HG03469 (cell line): ENCODE data around the gene SNX17.
"Not testable (repeated sequence)": the region's sequence is repeated elsewhere in the genome, so short reads cannot be mapped to it uniquely, and the experiment has no call there.

Source experiments
- ATAC-seq: cut with Tn5 transposase; IDR thresholded peaks from one replicate; pipeline ENCODE4 v1.9.1; 2021; ENCODE audit warnings: mild to moderate bottlenecking, moderate library complexity, moderate number of reproducible peaks; ENCODE audit not compliant: unreplicated experiment

SNX17 gene, protein sequence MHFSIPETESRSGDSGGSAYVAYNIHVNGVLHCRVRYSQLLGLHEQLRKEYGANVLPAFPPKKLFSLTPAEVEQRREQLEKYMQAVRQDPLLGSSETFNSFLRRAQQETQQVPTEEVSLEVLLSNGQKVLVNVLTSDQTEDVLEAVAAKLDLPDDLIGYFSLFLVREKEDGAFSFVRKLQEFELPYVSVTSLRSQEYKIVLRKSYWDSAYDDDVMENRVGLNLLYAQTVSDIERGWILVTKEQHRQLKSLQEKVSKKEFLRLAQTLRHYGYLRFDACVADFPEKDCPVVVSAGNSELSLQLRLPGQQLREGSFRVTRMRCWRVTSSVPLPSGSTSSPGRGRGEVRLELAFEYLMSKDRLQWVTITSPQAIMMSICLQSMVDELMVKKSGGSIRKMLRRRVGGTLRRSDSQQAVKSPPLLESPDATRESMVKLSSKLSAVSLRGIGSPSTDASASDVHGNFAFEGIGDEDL

DNA sequence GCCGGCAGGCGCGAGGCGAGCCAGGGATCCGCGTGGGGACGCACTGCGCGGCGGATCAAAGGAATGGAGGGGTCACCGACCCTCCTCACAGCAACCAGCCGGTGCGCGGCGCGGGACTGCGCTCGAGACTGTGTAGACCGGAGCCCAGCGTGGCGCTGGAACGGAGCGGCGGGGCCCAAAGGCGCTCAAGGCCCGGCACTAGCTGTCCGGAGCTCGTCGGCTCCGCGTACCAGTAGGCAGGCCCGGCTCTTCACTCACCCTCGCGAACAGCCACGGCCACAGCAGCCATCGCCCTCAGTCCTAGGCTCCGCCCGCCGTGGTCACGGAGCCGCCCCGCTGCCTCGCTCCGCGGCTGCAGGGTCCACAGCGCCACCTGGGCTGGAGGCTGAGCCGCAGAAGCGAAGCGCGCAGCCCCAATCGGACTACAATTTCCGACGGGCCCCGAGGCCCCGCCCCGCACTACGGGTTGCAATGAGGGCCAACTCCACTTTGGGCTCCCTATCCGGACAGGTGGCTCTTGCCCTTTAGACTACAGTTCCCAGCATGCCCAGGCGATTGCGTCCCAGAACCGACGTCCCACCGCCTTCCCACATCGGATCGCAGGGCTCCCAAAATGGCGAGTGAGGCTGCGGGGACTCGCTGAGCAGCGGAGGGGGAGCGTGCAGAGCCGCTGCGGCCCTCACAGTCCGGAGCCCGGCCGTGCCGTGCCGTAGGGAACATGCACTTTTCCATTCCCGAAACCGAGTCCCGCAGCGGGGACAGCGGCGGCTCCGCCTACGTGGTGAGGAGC is at the start of gene SNX17, which contains the start of gene EIF2B4:
TSS of gene SNX17 (plus strand) at position 591 of the 790 bp plus-strand sequence. CDS start at position 719, 128 bp downstream.
TSS of gene EIF2B4 (minus strand) at position 313 of the 790 bp plus-strand sequence. CDS start at position 289, 24 bp downstream.
- ATAC-seq = peak; percentile 72

DNA sequence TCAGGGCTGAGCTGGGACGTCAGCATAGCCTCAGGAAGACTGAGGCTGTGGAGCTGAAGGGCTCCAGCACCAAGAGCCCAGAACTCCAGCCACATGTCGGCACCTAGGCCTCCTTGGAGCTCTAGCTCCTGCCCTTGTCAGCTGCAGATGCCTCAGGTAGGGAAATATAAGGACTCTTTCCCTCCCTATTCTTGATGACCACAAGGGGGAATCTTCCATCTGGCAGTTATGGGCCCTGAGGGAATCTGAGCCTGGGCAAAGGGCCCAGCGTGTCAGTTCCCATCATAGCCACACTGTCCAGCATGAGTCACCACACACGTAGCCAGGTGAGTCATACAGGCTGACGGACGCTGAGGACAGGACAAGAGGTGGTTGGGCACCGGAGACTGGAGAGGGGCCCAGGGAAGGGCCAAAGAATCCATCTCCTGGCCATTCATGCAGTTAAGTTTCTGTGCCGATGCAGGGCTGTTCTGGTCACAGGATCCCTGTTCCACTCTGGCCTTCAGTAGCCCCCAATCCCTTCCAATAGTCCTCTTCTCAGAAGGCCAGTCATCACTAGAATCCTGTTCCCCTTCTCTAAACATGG is 49.4 kb upstream of the SNX17 start:
- ATAC-seq = no peak

DNA sequence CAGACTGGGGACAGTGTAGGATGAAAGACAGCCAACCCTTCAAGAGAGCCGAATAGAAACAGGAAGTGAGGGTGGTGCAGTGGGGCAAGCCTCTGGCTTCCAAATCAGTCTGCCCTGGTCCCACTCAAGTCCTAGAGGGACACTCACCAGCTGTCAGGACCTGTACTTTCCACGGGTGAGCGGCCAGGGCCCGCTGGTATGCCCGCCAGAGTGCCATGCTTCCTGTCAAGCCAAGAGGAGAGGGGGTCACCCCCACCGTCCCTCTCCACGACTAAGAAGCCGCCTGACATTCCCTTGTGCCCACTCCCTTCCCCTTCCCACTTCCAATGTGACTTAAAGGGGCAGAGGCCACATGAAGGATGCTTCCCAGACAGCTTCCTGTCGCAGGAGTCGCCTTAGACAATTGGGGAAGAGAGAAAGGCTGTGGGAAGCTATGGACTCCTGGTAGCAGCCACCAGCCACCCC is 48.1 kb upstream of the SNX17 start:
- ATAC-seq = no peak

DNA sequence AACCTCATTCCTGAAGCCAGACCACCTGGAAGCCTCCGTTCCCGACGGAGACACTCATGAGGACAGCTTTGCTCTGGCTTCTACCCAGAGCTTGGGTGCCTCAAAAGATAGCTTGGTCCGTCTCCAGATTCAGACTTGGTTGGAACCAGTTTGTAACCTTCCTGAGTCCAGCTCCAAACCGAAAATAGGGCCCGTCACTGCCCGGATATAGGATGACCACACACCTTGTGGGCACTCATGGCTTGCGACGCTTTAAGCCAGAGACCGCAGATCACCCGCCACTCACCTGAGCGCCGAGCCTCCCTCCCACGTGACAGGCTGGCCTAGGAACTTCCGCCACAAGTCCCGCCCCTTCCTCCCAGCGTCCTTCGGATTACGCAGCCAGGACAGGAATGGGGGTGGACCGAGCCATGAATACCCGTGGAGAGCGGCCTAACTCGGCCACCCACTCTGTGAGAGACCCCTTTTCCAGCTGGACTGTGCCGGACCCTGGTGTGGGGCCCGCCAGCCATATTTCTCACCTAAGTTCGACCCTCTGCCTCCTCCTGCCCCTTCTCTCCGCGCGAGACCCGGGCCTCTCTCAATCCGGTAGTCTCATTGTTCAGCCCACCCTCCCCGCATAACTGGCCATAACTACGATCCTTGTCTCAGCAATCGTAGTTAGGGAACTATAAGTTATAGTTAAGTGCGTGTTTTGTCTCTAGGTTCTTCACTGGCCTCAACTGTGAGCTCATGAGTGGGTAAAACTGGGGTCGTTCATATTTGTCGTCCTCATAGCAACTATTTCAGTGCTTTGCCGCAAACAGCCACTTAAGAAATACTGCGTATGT is 47.4 kb upstream of the SNX17 start, which contains the start of gene MPV17:
TSS of gene MPV17 (minus strand) at position 332 of the 830 bp plus-strand sequence. CDS start 580 bp downstream, outside the sequence.
- peak; percentile 72 for ATAC-seq

DNA sequence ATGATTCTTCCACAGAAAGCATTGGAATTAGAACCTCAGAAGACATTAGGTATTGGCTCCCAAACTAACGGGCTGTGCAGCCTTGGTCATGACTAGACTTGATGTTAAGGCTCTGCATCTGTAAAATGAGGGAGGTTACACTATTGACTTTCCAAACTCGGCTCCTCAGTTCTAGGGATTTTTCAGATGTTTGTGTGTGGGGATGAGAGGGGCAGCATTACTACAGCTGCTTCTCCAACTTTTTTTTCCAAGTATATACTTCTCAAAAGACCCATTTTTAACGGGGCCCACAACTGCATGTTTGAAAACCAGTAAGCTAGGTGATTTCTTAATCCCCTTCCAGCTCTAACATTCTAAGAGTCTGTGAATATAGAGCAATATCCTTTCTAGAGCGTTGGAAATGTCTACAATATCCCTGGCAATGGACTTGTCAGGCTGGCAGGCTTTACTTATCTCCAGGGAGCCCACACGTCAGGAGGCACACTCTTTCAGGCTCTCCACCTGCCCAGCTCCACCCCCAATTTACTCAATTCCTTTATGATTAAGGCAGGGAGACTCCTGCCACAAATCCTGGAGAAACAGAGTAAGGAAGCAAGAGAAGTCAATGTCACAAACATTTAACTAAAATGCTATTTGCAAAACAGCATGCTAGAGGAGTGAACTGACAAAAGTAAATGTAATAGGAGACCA is 46.7 kb upstream of the SNX17 start:
- no peak for ATAC-seq

DNA sequence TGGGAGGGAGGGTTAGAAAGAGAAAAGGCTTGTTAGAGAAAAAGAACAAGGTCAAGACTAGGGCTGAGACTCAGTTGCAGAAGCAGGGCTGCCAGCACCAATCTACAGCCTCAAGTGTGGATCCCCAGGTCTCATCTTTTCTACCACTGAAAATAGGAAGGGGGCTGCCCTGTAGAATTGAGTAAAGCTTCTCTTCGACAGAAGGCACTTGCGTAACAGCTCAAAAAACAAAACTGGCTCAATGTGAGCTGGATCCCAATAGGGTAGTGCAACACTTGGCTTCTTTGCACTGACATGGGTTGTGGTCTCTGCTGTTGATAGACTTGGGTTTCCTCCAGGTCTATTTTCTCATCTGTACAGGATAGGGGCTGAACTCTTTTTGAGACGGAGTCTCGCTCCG is 45.7 kb upstream of the SNX17 start:
- ATAC-seq = no peak

DNA sequence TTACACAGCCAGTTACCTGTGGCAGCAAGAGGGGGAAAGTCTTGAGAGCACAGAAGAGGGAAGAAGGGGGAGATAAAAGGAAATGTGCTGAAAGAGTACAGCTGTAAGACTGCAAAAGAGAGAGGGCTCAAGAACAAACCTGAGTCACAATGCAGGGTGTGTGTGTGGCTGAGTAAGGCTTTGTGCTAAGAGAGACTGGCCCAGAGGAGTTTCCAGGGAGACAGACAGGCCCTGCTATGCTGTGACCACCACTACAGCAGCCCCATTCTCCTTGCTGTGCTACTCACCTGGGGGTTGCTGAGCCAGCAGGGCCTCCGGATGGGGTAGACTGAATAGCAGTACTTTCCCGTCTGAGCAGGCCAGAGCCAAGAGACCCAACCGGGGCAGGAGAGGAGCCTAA is 35.1 kb upstream of the SNX17 start:
- no peak for ATAC-seq

DNA sequence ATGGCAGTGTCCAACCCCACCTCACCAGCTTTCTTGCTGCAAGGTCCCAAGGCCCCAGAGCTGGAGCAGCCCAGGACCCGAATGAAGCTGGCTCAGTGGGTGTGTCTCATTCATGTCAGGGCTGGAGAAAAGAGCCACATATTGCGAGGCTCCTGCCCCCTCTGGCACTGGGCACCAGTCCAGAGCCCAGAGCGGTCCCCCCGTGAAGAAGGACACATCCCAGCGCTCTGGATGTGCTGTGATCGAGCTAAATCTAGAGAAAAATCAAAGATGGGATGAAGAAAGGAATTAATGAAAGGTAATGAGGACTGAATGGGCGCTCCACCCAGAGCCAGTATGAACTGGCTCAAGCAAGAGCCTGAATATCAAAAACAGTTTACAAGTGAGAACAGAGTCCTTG is 34.2 kb upstream of the SNX17 start:
- no peak for ATAC-seq

DNA sequence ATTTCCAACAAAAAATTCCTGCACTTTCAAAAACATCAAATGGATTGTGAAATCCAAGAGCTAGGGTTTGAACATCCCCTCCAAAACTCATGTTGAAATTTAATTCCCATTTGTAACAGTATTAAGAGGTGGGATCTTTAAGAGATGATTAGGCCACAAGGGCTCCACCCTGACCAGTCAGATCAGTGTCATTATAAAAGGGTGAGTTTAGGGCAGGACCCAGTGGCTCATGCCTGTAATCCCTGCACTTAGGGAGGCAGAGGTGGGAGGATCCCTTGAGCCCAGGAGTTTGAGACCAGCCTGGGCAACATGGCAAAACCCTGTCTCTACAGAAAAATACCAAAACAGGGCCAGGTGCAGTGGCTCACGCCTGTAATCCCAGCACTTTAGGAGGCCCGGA is 22.8 kb upstream of the SNX17 start:
- no peak for ATAC-seq

DNA sequence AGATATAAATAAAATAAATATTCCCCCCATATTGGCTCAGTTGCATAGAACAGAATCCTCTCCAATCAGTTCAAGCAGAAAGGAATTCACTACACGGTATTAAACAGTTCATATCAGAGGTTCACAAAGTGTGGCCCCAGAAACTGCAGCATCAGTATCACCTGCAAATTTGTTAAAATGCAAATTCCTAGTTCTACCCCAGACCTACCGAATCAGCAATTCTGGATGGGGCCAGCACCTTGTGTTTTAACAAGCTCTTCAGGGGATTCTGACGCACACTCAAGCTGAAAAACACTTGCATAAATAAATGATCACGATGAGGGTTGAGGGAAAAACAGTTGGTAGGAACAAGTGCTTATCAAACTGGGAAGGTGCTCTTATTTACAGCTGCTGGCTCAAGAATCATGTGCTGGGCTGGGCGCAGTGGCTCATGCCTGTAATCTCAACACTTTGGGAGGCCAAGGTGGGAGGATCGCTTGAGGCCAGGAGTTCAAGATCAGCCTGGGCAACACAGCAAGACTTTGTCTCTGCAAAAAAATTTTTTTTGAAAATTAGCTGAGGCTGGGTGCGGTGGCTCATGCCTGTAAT is 20.2 kb upstream of the SNX17 start:
- ATAC-seq = no peak

DNA sequence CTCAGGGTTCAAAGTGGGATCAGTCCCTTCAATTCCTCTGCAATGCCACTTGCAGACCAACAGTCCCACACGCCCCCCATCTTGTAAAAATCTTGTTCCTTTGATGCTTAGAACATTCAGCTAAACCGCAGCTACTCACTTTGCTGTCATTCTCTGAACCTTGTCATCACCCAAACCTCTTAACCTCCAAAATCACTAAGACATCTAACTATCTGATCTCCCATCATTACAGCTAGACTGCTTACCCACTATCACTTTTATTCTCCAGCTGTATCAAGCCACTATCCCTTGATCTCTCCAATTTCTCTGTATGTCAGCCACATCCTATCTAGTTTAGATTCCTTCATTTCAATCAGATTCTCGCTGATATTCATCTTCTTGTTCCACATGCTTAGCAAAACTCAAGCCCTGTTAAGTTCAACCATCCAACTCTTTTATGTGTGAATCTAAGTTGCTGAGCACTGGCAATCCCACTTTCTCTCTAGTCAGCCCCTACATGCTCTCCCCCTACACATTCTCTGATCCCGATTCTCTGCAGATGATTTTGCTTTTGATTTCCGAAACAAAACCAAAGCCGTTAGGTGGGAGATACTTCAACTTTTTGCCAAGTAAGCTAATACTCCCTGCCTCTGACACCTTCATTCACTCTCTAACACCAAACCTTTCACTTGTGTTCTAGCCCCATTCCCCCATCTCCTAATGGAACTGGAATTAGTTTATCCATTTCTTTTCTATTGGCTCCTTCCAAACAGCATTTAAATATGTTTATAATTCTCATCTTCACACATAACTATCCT is 18.4 kb upstream of the SNX17 start:
- no peak for ATAC-seq

DNA sequence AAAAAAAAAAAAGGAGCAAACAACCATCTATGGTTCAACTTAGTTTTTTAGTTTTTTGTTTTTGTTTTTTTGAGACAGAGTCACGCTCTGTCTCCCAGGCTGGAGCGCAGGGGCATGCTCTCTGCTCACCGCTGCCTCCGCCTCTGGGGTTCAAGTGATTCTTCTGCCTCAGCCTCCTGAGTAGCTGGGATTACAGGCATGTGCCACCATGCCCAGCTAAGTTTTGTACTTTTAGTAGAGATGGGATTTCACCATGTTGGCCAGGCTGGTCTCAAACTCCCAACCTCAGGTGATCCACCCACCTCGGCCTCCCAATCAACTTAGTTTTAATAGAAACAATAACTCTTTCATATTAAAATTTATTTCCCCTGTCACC is 17.0 kb upstream of the SNX17 start:
- ATAC-seq = not testable (repeated sequence)

DNA sequence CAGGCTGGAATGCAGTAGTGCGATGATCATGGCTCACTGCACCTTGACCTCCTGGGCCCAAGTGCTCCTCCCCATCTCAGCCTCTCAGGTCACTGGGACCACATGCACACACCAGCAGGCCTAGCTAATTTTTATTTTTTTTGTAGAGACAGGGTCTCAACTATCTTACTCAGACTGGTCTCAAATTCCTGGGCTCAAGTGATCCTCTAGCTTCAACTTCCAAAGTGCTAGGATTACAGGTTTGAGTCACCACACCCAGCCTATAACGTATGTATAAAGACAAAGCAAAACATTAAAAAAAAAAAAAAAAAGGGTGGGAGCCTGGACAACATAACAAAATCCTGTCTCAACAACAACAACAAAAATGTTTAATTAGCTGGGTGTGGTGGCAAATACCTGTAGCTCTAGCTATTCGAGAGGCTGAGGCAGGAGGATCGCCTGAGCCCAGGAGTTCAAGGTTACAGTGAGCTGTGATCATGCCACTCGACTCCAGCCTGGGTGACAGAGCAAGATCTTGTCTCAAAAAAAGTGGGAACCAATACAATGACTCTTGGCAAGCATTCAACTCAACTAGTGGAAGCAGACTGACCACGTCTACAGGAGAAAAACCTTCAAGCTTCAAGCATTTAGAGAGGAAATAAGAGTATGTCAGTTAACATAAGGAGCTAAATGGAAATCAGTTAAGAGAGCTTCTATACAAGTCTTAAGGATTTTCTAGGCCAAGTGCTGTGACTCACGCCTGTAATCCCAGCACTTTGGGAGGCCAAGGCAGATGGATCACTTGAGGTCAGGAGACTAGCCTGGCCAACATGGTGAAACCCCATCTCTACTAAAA is 16.4 kb upstream of the SNX17 start:
- ATAC-seq = no peak

DNA sequence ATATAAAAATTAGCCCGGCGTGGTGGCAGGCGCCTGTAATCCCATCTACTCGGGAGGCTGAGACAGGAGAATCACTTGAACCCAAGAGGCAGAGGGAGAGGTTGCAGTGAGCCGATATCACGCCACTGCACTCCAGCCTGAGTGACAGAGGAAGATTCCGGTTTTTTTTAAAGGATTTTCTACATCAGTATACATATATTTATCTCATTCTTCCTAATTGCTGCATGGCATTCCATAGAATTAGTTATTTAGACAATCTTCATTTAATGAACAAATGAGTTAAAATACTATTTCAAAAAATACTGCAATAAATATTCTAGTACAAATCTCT is 15.9 kb upstream of the SNX17 start:
- no peak for ATAC-seq

DNA sequence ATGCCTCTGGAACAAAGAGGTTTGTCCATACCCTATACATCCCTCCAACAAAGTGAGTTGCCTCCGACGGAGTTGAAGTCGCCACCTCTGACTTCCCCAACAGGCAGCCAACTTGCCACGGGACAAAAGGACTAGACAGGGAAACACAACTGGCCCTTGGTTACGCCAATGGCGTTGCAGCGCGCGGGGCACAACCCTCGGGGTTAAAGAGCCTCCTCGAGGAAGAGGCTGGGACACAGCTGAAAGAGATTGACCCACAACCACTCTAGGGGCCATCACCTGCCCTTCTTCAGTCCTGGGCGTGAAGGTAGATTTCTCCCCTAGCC is 14.4 kb upstream of the SNX17 start:
- peak; percentile 25 for ATAC-seq

DNA sequence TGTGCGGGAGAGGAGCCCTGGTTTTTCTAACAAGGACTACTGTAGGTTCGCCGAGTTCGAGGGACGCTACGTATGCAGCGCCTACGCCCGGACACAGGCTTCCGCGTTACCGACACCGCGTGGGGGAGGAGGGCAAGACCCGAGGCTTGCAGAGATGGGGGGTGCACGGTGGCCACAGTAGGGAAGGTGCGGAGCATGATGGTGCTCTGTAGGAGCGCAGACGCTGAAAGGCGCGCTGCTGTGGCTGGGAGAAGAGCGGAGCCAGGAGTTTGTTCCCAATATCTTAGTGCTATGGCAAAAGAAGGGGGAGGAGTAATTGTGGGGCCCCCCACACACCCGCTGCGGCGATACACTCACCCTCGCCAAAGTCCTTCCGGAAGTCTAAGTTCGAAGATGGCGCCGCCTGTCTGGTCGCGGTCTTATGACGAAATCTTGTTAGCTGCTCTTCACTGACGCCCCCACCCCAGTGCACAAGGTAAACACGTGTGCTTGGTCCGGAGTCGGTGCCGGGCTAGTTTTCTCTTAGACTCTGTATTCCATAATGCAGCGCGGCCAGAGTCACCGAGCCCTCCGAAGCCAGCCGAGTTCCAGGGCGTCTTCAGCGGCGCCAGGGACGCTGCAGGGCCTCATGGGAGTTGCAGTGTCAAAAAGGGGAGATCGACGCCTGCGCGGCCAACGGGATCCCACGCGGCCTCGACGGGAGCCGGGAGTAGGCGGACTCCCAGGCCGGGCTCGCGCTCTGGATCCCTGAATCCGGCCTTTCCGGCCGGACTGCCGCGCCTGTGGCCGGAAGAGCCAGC is 13.8 kb upstream of the SNX17 start, which contains the start of gene GTF3C2:
TSS of gene GTF3C2 (minus strand) at position 383 of the 800 bp plus-strand sequence. CDS start 13,210 bp downstream, outside the sequence.
- ATAC-seq = peak; percentile 58
